Stomach (tissue), 9 donors: ENCODE measurements around the gene KMT2E. TPM values are rescaled to one million over a fixed set of nuclear protein-coding genes. Genes with fewer than 3 reads are reported as not detected.

Experiments used
- DNase-seq, 2 donors: peaks; one replicate each; pipeline versions ENCODE4 v3.0.0 to v3.0.0-alpha.2; 2013 to 2019
- H3K27ac ChIP-seq, 5 donors: fragments of 200-600 bp in 4 of 5; sonication (generic) in 4 of 5; one replicate each; pipeline ENCODE4 v1.5.1; 2013 to 2019; ENCODE audit warnings: mild to moderate bottlenecking in 1 of 5, moderate library complexity in 1 of 5
- H3K27me3 ChIP-seq, 3 donors: fragments of 200-600 bp; sonication (generic); one replicate each; pipeline ENCODE4 v1.5.1; 2017 to 2019; ENCODE audit warnings: mixed run types in 1 of 3
- H3K36me3 ChIP-seq, 4 donors: fragments of 200-600 bp; sonication (generic); 1 replicate in 3 of 4; 2 replicates in 1 of 4; pipeline ENCODE4 v1.5.1; 2016 to 2019
- H3K4me1 ChIP-seq, 4 donors: fragments of 200-600 bp; sonication (generic); one replicate each; pipeline ENCODE4 v1.5.1; 2016 to 2019
- H3K4me3 ChIP-seq, 4 donors: fragments of 200-600 bp; sonication (generic) in 3 of 4; one replicate each; pipeline ENCODE4 v1.5.1; 2016 to 2019; ENCODE audit warnings: mild to moderate bottlenecking in 1 of 4
- H3K9me3 ChIP-seq, 4 donors: fragments of 200-600 bp; sonication (generic); one replicate each; pipeline ENCODE4 v1.5.1; 2016 to 2019
- CTCF ChIP-seq, 7 experiments: fragments of 450-650 bp in 4 of 7; fragments of 200-600 bp in 3 of 7; sonication (generic) in 3 of 7; IDR thresholded peaks; one replicate each; pipeline ENCODE4 v1.5.1; 2016 to 2019; ENCODE audit warnings: antibody characterized with exemption in 7 of 7, control low read depth in 2 of 7, mild to moderate bottlenecking in 1 of 7
- EP300 ChIP-seq: sonication (generic); formaldehyde crosslinking; IDR thresholded peaks from one replicate; pipeline ENCODE4 v1.6.1; 2017; ENCODE audit warnings: antibody characterized with exemption
- POLR2A ChIP-seq, 4 donors: fragments of 450-650 bp; IDR thresholded peaks; one replicate each; pipeline ENCODE4 v1.6.1; 2016; ENCODE audit warnings: antibody characterized with exemption in 4 of 4, control low read depth in 2 of 4, mild to moderate bottlenecking in 1 of 4, moderate library complexity in 1 of 4
- POLR2AphosphoS5 ChIP-seq, 3 donors: sonication (generic); formaldehyde crosslinking; IDR thresholded peaks; one replicate each; pipeline ENCODE4 v1.6.1; 2016; ENCODE audit warnings: antibody characterized with exemption in 3 of 3
- WGBS, 5 donors: extraction: QIAGEN DNeasy Blood & Tissue Kit in 3 of 5; methylation state at CpG; one replicate each; pipeline versions ENCODE4 v1.1.5 to v1.1.7; 2013 to 2018; 5-methylcytosine and 5-hydroxymethylcytosine counted together
- intact Hi-C: fragments of 100-400 bp; cut with DNase I; formaldehyde crosslinking; loops from one replicate; pipeline ENCODE4 v1.15.1; 2023; ENCODE audit warnings: low total_unique reads
- polyA plus RNA-seq, 3 donors: library from polyadenylated mRNA; stranded (reverse); fragments of 200-250 nt; gene quantifications; one replicate each; pipeline ENCODE4 v1.2.3, GENCODE V29; 2013
- total RNA-seq, 5 donors: library from RNA; depleted of rRNA; stranded (reverse); fragments of >200 nt; gene quantifications; one replicate each; pipeline versions ENCODE4 v1.1.0 to v1.2.3, GENCODE V29; 2014 to 2016
- donor health status: healthy with polysubstance abuse.
- donor health status: Bipolar disorder and iron deficiency.
- donor health status: healthy.

The KMT2E gene
- total and polyA plus RNA-seq, 8 donors: 9.4 to 330 (median 67.7) TPM

DNA sequence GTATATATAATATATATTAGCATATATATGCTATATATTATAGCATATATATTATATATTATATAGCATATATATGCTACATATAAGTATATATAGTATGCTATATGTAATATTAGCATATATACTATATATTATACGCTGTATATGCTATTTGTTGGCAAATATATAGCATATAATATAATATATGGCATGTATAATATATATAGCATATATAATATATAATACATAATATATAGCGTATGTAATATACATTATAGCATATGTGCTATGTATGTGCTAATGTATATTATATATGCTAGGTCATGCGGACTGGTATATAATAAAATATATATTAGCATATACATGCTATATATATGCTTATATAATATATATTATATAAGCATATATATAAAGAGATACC, 72.8 kb downstream of the KMT2E start:
- peaks cover 27 to 95% (median 83%) of the 10 kb centered on the region in 4 donors for H3K36me3 ChIP-seq
- H3K27me3 ChIP-seq: no peaks in the 10 kb centered on the region
- no peak for TF ChIP-seq POLR2AphosphoS5 (IDR thresholded peaks at IDR 0.05)
- no peak for TF ChIP-seq EP300
- no peak for TF ChIP-seq POLR2A (IDR thresholded peaks at IDR 0.05)
- no peak for TF ChIP-seq CTCF (IDR thresholded peaks at IDR 0.05)
- H3K4me1 ChIP-seq: peaks cover 0 to 28% (median 3%) of the 10 kb centered on the region in 4 donors
- H3K4me3 ChIP-seq: no peak overlapping the region
- intact Hi-C loops: no loop called here
- H3K27ac ChIP-seq: no peak overlapping the region
- H3K9me3 ChIP-seq: no peaks in the 10 kb centered on the region
- no peak for DNase-seq
- 96 to 99% (median 96%) methylated on average over 3 of the region's 3 CpGs for WGBS, 5 donors

GRCh38 chr7:105087981-105088380, 74.0 kb downstream of the KMT2E start:
- H3K9me3 ChIP-seq: no peaks in the 10 kb centered on the region
- H3K4me3 ChIP-seq: no peak overlapping the region
- H3K4me1 ChIP-seq: peaks cover 0 to 28% (median 3%) of the 10 kb centered on the region in 4 donors
- TF ChIP-seq POLR2A (IDR thresholded peaks at IDR 0.05) (no peak), CTCF (IDR thresholded peaks at IDR 0.05) (no peak), EP300 (no peak), POLR2AphosphoS5 (IDR thresholded peaks at IDR 0.05) (no peak)
- 77 to 84% (median 83%) methylated on average over 6 of the region's 6 CpGs for WGBS, 5 donors
- no peak overlapping the region for H3K27ac ChIP-seq
- intact Hi-C loops: no loop called here
- H3K36me3 ChIP-seq: peaks cover 21 to 95% (median 83%) of the 10 kb centered on the region in 4 donors
- H3K27me3 ChIP-seq: no peaks in the 10 kb centered on the region
- no peak for DNase-seq

GRCh38 chr7:105088456-105088855, 74.5 kb downstream of the KMT2E start:
- peaks cover 0 to 28% (median 3%) of the 10 kb centered on the region in 4 donors for H3K4me1 ChIP-seq
- no peak for TF ChIP-seq POLR2A (IDR thresholded peaks at IDR 0.05)
- TF ChIP-seq POLR2AphosphoS5 (IDR thresholded peaks at IDR 0.05): no peak
- no peak for TF ChIP-seq EP300
- TF ChIP-seq CTCF (IDR thresholded peaks at IDR 0.05): no peak
- no peak for DNase-seq
- WGBS, 5 donors: 88 to 93% (median 91%) methylated on average over 2 of the region's 2 CpGs
- no peak overlapping the region for H3K4me3 ChIP-seq
- intact Hi-C loops: no loop called here
- peaks cover 21 to 95% (median 83%) of the 10 kb centered on the region in 4 donors for H3K36me3 ChIP-seq
- no peaks in the 10 kb centered on the region for H3K9me3 ChIP-seq
- H3K27ac ChIP-seq: no peak overlapping the region
- H3K27me3 ChIP-seq: no peaks in the 10 kb centered on the region

- intact Hi-C loops: no loop called here
- TF ChIP-seq CTCF (IDR thresholded peaks at IDR 0.05) (no peak), POLR2AphosphoS5 (IDR thresholded peaks at IDR 0.05) (no peak), POLR2A (IDR thresholded peaks at IDR 0.05) (no peak), EP300 (no peak)
- peaks cover 0 to 87% (median 79%) of the 10 kb centered on the region in 4 donors for H3K36me3 ChIP-seq
Observed at GRCh38 chr7:105094966-105095365, 81.0 kb downstream of the KMT2E start.

More at GRCh38 chr7:105094966-105095365, 81.0 kb downstream of the KMT2E start:
- Histone ChIP-seq H3K27ac (no peak overlapping the region), H3K4me3 (no peak overlapping the region), H3K4me1 (peaks cover 0 to 37% (median 22%) of the 10 kb centered on the region in 4 donors), H3K9me3 (no peaks in the 10 kb centered on the region), H3K27me3 (no peaks in the 10 kb centered on the region)
- DNase-seq: no peak
